NAMALWA (cell line): ENCODE measurements around the gene COL18A1.

Experiments
- DNase-seq: peaks from one replicate; pipeline ENCODE4 v3.0.0-alpha.2; 2015; ENCODE audit warnings: low spot score

Gene COL18A1

DNA sequence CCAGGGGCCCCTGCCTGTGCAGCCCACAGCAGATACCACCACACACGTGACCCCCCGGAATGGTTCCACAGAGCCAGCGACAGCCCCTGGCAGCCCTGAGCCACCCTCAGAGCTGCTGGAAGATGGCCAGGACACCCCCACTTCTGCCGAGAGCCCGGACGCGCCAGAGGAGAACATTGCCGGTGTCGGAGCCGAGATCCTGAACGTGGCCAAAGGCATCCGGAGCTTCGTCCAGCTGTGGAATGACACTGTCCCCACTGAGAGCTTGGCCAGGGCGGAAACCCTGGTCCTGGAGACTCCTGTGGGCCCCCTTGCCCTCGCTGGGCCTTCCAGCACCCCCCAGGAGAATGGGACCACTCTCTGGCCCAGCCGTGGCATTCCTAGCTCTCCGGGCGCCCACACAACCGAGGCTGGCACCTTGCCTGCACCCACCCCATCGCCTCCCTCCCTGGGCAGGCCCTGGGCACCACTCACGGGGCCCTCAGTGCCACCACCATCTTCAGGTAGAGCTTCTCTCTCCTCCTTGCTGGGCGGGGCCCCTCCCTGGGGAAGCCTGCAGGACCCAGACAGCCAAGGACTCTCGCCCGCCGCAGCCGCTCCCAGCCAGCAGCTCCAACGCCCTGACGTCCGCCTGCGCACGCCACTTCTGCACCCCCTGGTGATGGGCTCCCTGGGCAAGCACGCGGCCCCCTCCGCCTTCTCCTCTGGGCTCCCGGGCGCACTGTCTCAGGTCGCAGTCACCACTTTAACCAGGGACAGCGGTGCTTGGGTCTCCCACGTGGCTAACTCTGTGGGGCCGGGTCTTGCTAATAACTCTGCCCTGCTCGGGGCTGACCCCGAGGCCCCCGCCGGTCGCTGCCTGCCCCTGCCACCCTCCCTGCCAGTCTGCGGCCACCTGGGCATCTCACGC is 51.0 kb downstream of the COL18A1 start:
- no peak for DNase-seq

DNA sequence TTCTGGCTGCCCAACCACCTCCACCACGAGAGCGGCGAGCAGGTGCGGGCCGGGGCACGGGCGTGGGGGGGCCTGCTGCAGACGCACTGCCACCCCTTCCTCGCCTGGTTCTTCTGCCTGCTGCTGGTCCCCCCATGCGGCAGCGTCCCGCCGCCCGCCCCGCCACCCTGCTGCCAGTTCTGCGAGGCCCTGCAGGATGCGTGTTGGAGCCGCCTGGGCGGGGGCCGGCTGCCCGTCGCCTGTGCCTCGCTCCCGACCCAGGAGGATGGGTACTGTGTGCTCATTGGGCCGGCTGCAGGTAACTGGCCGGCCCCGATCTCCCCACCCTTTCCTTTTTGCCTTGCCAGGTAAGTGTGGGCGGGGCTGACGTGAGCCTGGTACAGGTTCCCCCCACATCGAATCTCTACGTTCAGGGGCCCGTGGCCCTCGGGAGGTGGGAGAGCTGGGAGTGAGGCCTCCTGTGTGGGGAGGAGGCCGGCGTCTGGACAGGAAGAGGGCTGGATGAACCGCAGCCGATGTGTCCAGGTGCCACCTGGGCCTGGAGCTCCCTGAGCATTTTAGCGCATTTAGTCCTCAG is 51.7 kb downstream of the COL18A1 start:
- DNase-seq = no peak

DNA sequence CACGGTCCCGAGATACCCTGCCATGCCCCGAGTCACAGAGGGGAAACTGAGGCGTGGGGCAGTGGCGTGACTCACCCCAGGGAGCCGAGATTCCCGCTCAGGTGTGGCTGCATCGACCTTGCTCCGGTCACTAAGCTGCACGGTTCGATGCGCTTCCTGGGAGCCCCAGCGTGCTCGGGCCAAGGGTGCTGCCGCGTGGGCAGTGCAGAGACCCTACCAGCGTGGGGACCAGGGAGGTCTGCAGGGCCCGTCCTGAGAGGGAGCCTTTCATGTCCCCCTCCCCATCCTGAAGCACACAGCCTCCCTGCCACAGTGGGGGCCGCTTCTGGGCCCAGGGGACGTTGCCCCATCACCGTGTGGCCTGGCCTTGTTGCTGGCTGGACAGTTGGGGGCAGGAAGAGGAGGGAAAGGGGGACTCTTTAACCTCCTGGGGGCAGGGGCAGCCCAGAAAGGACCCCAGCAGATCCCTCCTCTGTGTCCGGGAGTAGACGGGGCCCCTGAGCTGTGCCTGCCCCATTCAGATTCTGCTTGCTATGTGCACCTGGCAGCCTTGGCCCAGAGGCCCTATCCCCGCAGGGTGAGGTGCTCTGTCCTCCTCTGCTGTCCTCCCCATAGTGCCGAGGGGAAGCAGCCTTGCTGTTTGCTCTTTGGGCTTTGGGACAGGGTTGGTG is 52.3 kb downstream of the COL18A1 start:
- DNase-seq = no peak

DNA sequence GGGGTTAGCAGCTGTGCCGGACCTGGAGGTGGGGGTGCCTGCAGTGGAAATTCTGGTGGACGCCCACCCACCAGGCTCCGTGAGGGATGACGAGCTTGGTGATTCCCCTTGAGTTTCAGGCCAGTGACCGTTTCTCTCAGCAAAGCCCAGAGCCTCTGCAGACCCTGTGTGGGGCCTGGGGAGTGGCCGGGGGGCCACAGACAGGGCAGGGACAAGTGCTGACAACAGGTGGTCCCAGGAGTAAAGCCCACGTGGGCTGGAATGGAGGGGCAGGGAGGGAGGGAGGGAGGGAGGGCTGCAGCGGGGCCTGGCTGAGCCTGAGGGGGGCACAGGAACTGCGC is 52.8 kb downstream of the COL18A1 start:
- no peak for DNase-seq

DNA sequence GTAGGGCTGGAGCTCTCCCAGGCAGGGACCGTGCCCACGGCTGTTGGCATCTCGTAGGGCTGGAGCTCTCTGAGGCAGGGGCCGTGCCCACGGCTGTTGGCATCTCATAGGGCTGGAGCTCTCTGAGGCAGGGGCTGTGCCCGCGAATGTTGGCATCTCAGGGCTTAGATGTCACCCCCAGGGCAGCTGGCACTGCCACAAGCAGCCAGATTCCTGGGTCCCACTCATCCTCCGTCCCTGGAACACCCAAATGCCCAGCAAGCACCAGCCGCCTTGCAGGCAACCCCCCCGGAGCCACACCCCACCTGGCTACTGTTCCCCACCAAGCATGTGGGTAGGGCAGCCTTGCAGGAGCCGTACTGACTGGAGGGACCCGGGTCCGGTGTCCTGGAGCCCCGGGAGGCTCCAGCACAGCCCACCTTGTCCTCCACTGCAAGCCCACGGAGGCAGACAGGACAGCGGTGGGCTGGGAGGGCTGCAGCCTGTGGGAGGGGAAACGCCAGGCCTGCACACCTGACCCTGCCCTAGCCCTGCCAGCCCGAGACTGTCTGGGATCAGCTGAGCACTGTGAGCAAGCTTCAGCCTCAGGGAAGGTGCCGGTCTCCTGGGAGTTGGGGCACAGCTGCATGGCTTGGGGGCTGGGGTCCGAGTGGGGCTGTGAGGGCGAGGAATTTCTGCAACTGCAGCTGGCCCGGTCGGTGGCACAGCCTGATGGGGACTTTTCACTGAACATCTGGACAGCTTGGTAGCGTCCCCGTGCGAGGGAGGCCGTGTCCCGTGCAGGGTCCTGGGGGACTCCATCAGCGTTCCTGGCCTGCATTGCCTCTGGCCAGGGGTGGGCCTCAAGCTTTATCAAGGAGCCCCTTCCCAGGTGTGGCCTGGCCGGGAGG is 53.6 kb downstream of the COL18A1 start:
- no peak for DNase-seq

DNA sequence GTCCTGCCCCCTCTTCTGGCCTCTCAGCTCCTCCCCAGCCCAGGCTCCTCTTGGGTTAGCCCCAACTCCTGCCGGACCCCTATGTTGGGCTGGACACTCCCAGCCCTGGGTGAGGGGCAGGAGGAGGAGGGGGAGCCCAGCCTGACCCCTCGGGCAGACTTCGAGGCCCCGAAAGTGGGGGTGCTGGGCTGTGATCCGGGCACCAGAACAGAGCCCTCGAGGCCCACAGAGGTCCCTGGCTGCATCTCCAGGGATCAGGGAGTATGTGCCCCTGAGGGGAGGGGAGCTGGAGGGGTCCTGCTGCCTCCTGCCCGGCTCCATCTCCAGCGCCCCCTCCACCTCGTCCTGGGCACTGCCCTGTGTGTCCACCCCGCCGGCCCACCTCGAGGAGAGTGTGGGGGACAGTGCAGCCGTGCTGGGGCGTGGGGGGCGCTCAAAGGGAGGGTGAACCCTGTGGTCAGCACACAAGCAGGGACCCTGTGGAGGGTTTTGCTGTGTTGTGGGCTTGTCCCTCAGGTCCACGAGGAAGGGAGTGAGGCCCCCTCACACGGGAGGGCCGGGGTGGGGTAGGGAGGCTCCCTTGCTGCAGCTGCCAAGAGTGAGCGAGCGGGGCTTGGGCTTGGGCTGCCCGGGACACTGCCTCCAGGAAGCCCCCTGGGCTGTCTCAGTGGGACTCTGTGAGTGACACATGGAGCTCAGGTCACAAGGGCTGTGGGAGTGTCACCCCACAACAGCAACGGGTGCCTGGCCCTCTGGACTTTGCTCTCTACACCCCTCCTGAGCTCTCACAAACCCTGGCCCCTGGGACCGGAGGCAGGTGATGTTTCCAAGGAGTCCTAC is 54.4 kb downstream of the COL18A1 start:
- no peak for DNase-seq

DNA sequence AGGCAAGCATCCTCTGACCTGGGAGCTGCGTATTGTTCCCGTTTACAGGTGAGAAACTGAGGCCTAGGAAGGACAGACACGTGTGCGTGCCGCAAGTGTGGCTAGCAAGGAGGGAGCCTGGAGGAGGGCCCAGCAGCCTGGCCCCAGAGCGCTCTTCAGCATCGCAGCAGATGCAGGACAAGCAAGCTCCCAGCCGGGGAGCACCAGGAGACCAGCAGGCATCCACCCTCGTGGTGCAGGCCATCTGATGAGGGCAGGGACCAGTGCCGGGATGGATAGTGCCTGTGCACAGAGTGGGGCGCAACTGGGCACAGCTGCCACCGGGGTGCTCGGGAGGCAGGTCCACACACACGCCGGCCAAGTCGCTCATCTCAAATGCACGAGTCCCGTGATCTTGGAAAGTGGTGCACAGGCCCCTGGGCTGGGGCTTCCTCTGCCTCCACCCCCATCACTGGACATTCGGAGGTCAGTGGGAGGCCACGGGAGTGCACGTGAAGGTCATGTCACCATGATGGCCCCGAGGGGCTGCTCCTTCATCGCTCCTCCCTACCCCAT is 55.1 kb downstream of the COL18A1 start:
- no peak for DNase-seq

DNA sequence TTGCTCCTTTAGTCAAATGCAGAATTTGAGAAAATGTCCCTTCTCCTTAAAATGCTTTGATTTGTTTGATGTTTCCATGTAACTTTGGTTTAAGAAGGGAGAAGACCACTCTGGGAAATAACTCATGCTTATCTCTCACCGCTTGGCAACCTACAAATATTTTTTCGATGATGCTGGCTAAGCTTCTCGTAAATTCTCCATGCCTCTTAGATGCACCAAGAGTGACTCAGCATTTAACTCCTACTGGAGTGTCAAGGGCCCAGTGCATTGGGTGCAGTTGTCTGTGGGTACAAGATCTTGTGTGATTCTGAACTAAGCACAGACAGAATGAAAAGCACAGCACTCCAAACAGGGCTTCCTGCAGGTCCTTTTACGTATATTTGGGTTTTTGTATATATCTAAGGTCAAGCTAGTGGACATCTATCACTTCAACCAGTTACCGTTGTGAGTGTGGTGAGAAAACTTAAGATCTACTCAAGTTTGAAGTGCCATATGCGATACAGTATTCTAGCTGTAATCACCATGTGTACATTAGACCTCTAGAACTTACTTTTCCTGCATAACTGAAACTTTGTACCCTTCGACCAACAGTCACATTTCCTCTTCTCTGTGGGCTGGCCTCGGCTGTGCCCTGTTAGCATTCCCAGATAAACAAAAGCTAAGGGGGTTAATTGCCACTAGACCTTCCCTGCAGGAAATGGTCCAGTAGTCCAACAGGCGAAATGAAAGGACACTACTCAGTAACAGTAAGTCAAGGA is 55.8 kb downstream of the COL18A1 start:
- DNase-seq = no peak

DNA sequence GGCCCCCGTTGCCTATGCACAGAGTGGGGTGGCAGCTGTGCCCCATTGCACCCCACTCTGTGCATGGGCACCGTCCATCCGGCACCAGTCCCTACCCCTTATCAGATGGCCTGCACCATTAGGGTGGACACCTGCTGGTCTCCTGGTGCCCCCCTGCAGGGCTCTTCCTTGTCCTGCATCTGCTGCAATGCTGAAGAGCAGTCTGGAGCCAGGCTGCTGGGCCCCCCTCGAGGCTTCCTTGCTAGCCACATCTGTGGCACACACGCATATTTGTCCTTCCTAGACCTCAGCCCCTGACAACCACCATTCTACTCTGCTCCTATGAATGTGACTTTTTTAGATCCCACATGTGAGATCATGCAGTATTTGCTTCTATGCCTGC is 56.4 kb downstream of the COL18A1 start:
- DNase-seq = no peak

DNA sequence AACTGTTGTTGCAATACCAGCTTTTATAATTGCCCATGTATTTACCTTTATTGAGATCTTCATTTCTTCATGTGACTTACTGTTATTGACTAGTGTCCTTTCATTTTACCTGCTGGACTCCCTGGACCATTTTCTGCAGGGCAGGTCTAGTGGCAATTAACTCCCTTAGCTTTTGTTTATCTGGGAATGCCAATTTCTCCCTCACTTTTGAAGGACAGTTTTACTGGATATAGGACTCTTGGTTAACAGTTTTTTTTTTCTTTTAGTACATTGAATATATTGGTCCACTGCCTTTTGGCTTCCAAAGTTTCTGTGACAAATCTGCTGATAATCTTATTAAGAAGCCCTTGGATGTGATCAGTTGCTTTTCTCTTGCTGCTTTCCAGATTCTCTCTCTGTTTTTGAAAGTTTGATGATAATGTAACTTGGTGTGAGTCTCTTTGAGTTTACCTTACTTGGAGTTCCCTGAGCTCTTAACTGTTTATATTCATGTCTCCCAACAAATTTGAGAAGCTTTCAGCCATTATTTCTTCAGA is 56.9 kb downstream of the COL18A1 start:
- no peak for DNase-seq

DNA sequence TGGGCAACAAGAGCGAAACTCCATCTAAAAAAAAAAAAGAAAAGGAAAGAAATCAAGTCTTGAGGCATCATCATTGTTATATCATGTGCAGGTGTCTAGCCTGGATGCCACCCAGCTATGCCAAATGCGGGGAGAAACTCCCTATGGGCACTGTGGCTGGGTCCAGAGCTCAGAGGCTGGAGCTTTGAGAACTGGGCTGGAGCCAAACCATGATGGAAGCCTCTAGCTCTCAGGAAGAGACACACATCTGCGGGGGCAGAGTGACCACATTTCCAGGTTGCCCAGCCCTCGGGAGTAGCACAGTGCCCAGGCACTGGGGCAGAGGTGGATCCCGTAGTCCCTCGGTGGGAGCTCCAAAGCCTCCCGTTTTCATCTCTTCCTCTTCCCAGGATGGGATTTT is 58.9 kb downstream of the COL18A1 start:
- no peak for DNase-seq

DNA sequence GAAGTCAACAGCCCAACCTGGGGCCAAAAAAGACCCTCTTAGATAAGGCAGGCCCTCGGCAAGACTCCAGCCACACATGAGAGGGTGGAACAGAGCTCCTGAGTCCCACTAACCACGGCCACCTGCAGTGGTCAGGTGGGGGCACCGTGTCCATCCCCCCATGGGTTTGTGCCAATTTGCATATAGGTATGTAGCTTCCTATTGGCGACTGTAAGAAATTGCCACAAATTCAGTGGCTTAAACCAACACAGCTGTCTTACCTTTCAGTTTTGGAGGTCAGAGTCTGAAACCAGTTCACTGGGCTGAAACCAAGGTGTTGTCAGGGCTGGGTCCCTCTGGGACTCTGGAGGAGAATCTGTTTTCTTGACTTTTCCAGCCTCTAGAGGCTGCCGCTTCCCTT is 59.3 kb downstream of the COL18A1 start:
- DNase-seq = no peak

DNA sequence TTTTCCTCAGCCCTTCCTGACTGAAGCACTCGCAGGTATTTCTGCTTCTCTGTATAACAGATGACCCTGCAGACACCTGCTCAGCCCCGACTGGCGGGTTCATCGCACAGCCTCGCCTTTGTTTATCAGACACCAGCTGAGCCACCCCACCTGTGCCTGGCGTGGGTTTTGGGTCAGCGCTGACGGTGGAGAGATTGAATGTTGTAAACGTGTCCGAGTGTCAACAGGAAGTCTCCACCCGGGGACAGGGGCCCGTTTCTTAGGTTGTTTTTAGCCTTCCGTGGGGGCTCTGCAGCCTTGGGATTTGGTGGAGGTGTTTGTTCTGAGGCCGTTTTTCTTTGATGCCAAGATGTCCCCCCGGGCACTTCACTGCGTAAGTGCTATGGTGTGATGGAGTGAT is 60.1 kb downstream of the COL18A1 start:
- DNase-seq = no peak

DNA sequence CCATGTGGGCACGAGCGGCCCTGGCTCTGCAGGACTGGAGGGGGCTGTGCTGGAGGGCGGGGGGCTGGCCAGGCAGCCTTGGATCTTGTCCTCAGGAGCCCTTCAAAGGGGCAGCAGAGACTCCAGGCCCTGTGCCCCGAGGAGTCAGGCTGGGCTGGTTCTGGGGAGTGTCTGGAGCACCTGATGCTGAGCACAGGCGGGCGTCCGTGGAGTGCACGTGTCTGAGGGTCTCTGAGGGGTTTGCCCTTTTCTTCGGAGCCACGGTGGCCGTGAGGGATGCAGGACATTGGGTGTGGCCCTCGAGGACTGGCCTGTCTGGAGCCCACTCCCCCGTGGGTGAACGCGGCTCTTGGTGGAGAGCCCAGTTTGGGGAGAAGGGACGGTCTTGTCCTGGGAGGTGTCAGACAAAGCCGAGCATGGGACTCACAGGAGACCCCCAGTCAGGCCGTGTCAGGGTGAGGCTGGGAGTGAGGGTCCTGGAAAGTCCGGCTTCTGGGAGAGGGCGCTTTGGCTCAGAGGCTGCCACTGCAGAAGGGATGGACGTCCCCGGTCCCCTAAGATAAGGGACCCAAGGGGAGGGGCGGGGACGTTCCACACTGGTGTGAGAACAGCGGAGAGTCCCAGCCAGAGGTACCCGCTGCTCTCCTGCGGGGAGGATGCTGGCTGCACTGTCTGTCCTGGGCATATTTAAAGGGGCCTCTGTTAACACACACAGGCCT is 60.8 kb downstream of the COL18A1 start:
- no peak for DNase-seq

DNA sequence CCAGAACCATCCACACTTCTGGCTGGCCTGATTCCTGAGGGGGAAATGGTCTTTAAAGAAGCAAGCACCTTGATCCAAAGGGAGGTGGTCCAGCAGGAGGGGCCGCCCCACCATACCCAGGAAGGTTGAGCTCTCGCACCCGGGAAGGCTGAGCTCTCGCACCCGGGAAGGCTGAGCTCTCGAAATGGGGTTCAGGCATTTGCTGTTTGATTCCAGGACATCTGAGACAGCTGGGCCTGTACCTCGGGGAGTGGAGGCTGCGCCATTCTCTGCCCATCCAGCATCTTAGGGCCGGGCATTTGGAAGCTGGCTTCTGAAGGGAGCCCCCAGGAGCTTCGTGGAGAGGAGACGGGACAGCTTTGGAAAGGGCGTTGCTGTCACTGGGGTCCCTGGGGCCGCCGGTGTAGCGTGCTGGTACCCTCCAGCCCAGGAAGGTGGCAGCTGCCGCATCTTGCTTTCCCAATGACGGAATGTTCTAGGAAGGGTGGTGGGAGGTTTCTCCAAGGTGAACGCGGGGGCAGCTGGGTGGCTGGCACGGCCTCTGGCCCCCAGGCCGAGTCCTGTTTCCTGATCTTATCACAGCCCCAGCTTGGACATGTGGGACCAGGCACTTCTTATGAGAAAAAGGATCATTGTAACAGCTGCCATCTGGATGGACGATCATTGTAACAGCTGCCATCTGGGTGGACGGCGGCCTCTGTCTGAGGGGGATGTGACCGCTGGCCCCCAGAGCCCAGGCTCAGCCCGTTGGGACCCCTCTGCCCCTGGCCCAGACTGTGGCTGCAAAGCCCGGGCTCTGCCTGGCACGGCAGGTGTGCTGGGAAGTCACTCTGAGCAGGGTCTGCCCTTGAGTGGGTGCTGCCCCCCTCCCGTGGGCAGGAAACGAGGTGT is 61.6 kb downstream of the COL18A1 start:
- no peak for DNase-seq

DNA sequence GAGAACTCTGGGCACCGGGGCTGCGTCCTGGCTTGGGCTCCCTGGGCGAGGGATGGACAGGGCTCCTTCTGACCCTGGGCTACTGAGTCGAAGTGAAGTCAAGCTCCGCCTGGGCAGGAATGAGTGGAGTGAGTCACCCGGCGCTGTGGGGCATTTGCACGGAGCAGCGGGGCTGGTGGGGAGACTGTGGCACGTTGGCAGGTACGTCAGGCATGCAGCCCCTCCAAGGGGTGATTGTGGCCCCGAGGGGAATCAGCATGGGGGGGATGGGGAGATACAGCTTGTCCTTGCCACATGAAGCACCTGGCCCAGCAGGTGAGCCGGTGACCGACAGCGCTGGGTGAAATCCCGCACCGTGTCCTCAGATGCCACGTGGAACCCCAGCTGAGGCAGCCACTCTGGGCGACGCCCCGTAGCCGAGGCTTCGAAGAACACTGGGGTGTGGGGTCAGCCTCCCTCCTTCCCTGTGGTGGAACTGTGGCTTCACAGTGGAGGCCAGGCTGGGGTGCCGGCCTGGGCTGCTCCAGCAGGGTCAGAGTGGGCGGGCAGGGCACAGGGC is 62.3 kb downstream of the COL18A1 start:
- no peak for DNase-seq

DNA sequence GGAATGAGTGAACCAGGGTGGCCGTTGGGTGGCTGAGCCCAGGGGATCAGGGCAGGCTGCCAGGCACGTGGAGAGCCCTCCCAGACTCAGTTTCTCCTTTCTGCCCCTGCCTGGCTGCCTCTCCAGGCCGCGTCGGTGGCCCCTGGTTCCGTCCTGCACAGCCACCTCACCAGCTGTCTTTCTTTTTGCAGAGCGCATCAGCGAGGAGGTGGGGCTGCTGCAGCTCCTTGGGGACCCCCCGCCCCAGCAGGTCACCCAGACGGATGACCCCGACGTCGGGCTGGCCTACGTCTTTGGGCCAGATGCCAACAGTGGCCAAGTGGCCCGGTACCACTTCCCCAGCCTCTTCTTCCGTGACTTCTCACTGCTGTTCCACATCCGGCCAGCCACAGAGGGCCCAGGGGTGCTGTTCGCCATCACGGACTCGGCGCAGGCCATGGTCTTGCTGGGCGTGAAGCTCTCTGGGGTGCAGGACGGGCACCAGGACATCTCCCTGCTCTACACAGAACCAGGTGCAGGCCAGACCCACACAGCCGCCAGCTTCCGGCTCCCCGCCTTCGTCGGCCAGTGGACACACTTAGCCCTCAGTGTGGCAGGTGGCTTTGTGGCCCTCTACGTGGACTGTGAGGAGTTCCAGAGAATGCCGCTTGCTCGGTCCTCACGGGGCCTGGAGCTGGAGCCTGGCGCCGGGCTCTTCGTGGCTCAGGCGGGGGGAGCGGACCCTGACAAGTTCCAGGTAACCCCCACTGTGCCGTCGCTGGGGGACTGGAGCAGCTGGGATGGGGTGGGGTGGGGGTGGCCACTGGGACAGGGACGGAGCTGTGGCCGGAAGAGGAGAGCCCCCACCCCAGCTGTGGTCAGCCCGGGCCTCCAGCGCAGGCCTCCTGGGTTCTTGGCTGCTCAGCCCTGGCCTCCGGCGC is 63.3 kb downstream of the COL18A1 start:
- DNase-seq = no peak
